Limb (tissue), 2 donors: Measurements from ENCODE around the gene PIGU.
"Not testable (repeated sequence)": the region's sequence is repeated elsewhere in the genome, so short reads cannot be mapped to it uniquely, and the experiment has no call there.

ENCODE experiments used
- DNase-seq, 2 donors: peaks; one replicate each; pipeline ENCODE4 v3.0.0-alpha.2; 2016; ENCODE audit errors: extremely low spot score in 2 of 2

The PIGU gene

DNA sequence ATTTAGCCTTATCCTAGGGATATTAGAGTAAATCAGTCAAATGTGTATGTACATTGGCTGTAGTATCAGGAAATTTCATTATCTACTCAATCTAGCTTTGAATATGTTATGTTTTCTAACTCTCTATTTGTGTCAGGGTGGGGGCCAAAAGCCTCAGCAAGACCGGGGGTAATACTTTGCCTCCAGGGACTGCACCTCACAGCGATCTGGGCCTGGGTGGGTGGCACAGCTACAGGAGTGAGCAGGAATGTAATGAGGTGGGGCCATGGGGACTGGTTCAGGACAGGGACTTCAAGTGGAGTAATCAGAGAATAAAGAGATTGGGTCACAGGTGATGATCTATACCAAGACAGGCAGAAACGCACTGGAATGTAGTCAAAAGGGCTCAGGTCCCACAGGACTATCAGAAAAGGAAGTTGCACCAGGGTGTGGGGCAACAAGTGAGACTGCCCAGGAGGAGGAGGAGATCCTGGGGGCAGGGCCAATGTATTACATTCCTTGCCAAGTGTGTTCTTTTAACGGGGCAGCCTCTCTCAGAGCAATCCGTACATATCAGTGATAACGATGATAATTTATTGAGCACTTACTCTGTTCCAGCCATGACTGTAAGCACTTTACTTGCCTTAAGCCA is 54.0 kb downstream of the PIGU start:
- DNase-seq: no peak

DNA sequence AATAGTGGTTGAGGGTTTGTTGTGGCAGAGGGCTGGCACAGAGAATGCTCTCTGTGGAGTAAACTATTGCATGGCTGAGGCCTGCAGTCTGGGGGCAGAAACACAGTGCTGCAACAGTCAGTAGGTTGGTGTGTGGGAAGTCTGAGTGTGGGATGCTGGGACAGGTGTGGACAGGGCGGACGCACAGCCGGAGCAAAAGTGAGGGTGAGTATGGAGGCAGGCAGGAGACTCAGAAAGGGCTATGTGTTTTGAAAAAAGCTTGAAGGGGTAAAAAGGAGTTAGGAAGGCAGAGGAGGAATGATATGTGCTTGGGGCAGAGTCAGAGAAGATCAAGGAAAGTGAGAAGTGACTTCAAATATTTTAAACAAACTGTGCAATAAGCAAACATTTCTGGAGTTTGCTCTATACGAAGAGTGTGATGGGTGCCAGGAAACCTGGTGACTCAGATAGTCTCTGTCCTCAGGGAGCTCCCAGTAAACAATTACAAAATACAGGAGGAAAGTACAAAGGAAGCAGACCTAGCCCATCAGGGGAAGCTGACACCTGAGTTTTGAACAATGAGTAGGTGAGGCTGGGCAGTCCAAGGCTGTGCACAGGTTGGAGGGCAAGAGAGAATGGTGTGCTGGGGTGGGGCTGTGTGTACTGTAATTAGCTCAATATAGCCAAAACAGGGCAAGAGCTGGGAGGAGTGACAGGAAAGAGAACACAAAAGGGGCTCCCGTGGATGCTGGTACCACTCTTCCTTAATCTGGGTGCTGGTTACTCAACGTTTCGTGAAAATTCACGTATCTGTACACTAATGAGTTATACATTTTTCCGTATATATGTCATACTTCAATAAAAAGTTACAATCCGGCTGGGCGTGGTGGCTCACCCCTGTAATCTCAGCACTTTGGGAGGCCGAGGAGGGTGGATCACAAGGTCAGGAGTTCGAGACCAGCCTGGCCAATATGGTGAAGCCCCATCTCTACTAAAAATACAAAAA is 55.2 kb downstream of the PIGU start:
- DNase-seq: no peak

DNA sequence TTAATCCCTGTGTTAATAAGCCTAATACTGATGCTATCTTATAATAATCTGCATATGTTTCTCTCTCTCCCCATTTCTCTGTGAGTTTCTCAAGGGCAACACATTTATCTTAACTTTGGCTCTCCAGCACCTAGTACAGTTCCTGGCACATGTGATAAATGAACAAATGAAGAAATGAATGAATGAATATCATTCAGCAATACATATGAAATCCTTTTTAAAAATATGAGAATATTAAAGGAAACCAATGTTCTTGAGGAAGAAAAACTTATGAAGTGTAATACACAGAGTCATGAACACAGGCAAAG is 55.9 kb downstream of the PIGU start:
- no peak for DNase-seq

DNA sequence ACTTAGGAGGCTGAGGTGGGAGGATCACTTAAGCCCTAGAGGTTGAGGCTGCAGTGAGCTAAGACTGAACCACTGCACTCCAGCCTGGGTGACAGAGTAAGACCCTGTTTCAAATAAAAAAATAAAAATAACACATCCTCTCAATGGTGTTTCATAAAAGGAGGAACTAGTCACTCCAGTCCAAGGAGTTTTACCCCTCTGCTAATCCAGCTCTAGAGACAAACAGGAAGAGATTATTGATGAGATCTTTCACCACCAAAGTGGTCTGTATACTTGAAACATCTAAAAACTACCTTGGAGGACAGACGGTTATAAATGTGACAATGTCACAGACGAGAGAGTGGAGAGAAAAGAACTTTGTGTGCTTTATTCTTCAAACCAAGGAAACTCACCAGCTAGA is 58.2 kb downstream of the PIGU start:
- no peak for DNase-seq

DNA sequence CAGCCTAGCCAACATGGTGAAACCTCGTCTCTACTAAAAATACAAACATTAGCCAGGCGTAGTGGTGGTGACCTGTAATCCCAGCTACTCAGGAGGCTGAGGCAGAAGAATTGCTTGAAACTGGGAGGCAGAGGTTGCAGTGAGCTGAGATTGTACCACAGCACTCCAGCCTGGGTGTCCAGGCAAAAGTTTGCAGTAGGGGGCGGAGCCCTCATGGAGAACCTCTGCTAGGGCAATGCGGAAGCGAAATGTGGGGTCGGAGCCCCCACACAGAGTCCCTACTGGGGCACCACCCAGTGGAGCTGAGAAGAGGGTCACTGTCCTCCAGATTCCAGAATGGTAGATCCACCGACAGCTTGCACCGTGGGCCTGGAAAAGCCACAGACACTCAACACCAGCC is 60.0 kb downstream of the PIGU start:
- not testable (repeated sequence) for DNase-seq

DNA sequence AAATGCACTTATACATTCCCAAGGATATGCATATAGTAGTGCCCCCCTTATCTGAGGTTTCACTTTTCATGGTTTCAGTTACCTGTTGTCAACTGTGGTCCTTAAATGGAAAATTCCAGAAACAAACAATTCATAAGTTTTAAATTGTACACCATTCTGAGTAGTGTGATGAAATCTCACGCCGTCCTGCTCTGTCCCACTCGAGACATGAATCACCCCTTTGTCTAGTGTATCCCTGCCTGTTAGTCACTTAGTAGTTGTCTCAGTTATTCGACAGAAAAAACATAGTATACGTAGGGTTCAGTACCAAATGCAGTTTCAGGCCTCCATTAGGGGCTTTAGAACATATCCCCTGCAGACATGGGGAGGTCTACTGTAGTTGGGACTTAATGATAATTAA is 61.4 kb downstream of the PIGU start:
- DNase-seq: no peak

DNA sequence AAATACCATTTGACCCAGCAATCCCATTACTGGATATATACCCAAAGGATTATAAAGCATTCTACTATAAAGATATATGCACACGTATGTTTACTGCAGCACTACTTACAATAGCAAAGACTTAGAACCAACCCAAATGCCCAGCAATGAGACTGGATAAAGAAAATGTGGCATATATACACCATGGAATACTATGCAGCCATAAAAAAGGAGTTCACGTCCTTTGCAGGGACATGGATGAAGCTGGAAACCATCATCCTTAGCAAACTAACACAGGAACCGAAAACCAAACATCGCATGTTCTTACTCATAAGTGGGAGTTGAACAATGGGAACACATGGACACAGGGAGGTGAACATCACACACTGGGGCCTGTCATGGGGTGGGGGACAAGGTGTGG is 64.9 kb downstream of the PIGU start:
- not testable (repeated sequence) for DNase-seq

DNA sequence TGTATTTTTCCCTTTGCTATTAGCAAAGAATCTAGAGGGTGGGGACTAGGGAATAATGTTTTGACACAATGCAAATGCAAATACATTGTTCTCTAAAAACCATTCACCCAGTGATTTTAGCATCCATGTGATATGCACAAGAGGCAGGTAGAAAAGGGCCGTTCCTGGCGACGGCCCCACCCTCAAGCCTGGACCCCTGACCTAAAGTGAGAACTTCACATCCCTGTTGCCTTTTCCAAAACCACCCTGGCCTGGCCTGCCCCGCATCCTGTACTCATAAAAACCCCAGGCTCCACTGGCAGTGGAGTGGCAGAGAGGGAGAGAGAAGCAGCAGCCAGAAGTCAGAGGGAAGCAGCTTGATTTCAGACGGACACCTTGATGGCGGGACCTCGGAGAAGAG is 69.8 kb downstream of the PIGU start:
- DNase-seq: no peak

DNA sequence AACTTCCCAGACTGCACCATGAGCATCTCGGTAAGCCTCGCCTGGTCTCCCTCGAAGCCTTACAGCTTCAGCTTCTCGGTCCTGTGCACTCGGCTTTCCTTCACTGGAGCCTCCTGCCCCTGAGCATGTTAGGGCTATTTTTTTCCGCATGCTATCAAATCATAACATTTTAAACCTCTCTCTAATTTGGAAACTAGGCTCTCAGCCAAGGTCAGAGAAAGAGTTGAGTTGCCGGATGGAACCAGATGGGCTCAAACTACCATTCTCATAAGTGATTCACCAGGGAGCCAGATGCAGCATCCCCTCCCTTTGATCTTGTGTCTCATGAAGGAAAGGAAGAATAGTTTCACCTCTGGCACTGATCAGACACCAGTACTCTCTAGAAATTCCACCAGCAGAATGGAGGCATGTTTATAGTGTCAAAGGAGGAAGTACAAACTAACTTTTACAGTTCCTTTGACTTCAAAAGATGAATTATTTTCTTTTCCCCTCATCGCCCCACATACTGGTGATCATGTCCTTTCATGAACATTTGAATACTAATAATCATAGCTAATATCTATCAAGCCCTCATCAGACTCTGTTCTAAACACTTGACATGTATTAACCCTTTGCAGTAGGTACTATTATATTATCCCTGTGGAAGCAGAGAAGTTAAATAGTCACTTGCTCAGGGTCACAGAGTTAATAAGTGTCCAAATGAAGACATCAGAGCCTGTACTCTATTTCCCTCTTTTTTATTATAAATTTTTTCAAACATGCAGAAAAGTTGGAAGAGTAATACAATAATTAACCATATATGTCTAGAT is 71.7 kb downstream of the PIGU start:
- DNase-seq: peak in 1 of 2 donors; percentile 36

DNA sequence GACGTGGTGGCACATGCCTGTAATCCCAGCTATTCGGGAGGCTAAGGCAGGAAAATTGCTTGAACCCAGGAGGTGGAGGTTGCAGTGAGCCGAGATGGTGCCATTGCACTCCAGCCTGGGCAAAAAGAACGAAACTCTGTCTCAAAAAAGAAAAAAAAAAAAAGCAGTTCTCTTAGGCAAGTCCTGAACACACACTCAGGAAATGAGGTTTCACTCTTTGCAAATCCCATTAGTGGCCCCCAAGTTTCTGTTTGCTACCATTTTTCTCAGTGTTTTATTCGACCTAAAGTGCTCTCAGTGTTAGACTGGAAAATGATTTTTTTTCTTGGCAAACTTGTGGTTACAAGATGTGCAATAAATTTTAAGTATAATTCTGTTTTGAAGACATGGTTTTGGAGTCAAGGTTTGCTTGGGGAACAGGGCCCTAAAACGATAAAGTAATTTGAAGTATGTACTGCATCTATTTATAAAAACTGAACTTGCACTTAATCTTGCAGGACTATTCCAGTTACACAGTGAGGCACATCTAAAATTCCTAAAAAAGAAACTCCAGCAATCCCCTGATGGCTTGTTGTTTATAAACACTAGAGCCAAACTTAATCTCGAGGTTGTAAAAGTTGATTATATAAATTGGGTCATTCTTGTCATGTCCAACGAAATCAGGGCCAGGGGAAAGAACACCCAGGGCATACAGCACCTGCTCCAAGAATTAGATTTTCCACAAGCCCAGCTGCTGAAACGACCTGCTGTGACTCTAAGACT is 75.8 kb downstream of the PIGU start:
- no peak for DNase-seq

DNA sequence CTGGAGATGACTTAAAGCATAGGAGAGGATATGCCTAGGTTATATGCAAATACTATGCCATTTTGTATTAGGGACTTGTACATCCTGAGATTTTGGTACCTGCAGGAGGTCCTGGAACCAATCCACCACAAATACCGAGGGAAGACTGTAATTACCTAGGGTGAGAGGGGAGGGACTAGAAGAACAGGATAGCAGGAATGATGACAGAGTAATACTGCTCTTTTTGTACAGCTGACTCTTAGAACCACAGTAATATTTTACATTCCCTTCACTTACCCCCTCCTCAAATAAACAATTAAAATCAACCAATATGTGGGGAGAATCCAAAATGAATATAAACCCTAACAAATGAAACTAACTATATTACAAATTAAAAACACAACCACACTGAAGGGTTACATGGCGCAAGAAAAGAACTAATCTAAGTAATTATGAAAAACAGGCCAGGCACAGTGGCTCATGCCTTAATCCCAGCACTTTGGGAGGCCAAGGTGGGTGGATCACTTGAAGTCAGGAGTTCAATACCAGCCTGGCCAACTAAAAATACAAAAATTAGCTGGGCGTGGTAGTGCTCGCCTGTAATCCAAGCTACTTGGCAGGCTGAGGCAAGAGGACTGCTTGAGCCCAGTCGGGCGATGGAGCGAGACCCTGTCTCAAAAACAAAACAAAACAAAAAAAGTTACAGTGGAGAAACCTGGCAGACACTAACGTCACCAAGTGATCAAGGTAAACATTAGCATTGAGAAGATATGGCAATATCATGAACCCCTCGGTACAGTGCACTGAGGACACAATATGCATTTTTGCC is 81.3 kb downstream of the PIGU start:
- no peak for DNase-seq

DNA sequence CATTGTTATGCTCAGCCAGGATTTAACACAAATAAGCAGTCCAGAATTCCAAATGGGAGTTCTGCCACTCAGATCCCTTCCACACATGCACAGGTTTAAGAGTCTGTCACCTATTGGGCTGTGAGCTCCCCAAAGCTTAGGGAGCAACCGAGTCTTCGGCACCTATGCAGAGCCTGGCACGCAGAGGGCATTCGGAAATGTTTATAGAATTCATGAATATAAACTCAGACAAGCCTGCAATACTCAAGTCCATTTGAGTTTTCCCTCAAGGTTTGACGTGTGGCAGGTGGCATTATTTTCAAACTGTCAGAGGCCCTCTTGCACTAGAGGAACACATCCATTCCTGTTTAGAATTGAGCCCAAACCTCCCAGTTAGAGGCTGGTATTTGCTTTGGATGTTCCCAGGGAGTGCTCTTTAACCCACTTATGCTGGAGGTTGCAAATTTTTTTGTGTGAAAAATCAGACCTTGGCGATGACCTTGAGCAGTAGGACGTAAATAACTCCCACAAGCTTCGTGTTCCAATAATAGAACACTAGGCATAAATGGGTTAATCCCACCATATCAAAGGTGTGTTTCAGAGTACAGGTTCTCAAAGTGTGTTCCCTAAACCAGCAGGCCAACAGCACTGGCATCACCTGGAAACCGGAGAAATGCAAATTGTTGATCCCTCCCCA is 90.3 kb downstream of the PIGU start:
- DNase-seq: no peak

DNA sequence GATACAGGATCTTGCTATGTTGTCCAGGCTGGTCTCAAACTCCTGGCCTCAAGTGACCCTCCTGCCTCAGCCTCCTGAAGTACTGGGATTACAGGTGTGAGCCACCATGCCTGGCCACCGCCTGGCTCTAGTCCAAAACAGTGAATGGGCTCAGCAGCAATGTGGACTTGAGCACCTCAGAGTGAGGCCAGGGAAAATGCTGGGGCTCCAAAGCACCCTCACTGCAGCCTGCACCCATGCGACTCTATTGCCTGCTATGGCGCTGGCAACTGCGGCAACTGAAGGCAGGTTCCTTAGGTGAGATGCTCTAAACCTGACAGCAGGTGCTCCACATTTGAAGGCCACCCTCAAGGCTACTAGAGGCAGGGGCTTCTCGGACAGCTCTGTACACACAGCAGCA is 91.9 kb downstream of the PIGU start:
- DNase-seq: no peak

DNA sequence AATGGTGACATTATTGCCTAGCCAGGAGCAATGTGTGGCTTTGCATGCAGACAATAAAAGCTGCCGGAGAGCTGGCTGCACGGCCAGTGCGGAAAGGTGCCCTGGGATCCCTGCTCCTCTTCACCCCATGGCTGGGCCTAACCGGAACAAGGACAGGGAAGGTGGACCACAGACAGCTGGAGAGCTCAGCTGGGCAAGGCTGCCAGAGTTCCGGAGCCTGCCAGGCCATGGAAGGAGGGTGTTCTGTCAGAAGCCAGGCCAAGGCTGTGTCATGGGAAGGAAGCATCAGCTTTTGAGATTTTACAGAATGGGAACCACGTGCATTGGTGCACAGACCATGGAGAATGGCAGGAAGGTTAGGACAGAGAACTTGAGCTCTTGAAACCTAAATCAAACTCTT is 93.3 kb downstream of the PIGU start:
- no peak for DNase-seq

DNA sequence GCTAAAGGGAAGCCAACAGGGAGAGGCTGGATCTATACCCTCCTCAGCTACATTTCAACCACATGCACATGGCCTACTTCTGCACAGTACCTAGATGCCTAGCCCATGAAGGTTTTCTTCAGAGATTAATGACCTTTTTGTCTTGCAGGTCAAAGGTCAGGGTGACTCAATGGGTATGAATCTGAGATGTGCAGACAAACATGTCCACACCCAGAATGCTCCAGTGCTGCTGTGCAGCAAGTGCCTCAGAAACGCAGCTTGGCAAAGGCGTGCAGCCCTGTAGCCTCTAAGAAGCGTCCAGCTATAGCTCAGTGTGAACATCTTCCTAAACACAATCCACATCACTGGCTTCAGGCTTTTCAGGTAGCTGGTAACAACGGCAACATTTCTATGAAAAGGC is 94.0 kb downstream of the PIGU start:
- no peak for DNase-seq

DNA sequence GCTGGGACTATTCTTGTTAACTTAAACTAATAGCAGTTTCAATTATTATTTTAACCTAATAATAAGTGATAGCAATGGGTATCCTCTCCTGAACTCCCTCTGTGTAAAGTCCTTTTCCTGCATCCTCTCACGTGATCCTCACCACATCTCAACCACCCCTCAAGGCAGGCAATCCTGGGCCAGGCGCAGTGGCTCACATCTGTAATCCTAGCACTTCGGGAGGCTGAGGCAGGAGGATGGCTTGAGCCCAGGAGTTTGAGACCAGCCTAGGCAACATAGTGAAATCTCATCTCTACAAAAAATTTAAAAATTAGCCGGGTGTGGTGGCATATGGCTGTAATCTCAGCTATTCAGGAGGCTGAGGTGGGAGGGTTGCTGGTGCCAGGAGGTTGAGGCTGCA is 94.7 kb downstream of the PIGU start:
- DNase-seq: no peak

DNA sequence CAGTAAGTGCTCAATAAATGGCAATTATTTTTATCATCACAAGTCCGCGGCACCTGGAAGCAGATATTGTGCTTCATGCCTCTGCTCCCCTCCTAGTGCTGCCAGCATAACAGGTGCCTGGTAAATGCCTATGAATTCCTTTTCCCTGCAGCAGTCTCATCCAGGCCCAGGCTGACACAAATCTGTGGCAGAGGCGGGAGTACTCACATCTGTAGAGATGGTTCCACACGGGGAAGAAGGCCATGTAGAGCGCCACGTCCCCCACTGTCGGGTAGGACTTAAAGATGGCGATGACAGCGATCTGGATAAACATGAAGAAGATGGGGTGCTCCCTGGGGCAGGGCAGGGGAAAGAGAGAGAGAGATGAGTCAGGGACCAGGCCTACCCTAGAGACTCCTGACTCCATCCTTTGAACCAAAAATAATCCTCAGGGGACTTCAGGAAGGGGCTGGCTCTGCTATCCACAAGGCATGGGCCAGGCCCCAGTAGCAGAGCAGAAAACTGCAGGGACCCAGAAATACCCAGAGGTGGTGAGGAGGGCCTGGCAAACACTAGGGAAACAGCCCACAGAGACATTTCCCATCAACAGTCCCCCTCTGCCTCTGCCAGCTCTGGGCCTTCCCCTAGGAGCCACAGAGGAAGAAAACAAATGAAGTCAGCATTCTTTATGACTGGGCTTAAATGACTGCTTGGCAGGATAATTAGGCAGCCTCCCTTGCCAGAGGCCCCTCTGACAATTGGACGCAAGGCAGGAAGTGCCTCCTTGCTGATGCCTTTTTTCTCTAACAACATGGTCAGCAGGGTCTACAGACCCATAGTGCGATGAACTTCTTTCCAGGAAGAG is 95.3 kb downstream of the PIGU start:
- DNase-seq: no peak

DNA sequence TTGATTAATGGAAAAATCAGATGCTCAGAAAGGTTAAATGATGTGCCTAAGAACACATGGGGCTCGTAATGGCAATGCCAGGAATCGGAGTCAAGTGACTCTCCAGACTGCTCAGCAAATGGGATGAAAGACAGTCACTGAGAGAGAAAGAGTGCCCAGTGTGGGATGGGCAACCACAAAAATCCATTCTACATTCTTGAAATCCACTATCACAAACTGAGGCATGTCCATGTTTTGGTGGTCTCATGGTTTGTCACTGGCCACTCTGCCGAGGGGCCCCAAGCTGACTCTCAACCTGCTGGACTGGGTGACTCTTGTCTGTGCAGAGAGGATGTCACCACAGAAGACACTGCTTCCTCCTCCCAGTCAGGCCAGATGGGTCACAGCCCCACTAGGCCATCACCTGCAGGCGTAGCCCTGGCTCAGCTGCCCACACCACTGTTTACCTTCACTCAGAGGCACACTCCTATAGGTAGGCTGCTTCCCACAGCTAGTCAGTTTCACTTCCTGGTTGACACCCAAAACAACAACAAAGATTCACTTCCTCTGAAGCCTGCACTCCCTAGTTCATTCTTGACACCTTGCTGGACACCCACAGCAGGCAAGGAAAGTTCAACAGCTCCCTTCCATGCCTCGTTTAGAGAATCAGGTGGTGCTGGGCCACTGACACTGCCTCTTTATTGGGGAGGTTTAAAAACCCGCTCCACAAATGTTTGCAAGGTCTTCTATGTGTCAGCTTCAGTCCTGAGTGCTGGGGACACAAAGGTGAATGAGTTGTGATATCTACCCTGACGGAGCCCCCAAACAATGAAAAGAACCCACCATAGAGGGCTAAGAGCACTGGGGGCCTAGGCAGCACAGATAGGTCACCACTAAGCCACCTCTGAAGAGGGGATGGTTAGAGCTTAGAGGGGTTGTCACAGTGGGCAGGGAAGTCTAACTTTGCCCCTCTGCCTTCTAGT is 96.6 kb downstream of the PIGU start:
- no peak for DNase-seq
